SU-DHL-6 (cell line): Measurements from ENCODE around the gene CPT2.

Experiments used
- H2AFZ ChIP-seq: fragments of 200-600 bp; sonication (generic); 2 replicates; pipeline ENCODE4 v1.6.1; 2014; ENCODE audit warnings: low read depth, mild to moderate bottlenecking, moderate library complexity, mixed read lengths, antibody characterized with exemption, low read length; ENCODE audit not compliant: severe bottlenecking
- H3F3A ChIP-seq: fragments of 200-600 bp; shearing (Covaris generic); 2 replicates; pipeline ENCODE4 v1.6.0; 2016; ENCODE audit warnings: antibody characterized with exemption, mild to moderate bottlenecking; ENCODE audit not compliant: insufficient read depth
- H3K27ac ChIP-seq: fragments of 200-600 bp; sonication (generic); 2 replicates; pipeline ENCODE4 v1.5.1; 2016; ENCODE audit warnings: low read depth, mild to moderate bottlenecking, low read length, moderate library complexity, mixed read lengths
- H3K27me3 ChIP-seq: fragments of 200-600 bp; sonication (generic), shearing (Covaris generic); 2 replicates; pipeline ENCODE4 v1.6.0; 2014; ENCODE audit warnings: mild to moderate bottlenecking, low read length
- H3K36me3 ChIP-seq: fragments of 200-600 bp; sonication (generic); 2 replicates; pipeline ENCODE4 v1.6.1; 2014; ENCODE audit warnings: mild to moderate bottlenecking, low read length, mixed read lengths
- H3K4me2 ChIP-seq: fragments of 300-600, 200-600 bp; shearing (Covaris generic), sonication (generic); 2 replicates; pipeline ENCODE4 v1.6.0; 2014; ENCODE audit warnings: low read length, low read depth, mild to moderate bottlenecking; ENCODE audit not compliant: poor library complexity, severe bottlenecking
- H3K4me3 ChIP-seq: fragments of 200-600 bp; sonication (generic); 2 replicates; pipeline ENCODE4 v1.5.1; 2014; ENCODE audit warnings: antibody characterized with exemption, low read length, mild to moderate bottlenecking, mixed read lengths; ENCODE audit not compliant: insufficient read depth, poor library complexity, severe bottlenecking
- H3K79me2 ChIP-seq: fragments of 200-600 bp; sonication (generic); 2 replicates; pipeline ENCODE4 v1.6.1; 2014; ENCODE audit warnings: mild to moderate bottlenecking, low read length, moderate library complexity; ENCODE audit not compliant: insufficient read depth
- H3K9ac ChIP-seq: fragments of 200-600 bp; sonication (generic); 2 replicates; pipeline ENCODE4 v1.7.0; 2014; ENCODE audit warnings: mild to moderate bottlenecking, low read length
- H3K9me2 ChIP-seq: fragments of 200-600 bp; sonication (generic); replicated peaks from 2 replicates; pipeline ENCODE4 v1.6.1; 2014; ENCODE audit warnings: low read length; ENCODE audit not compliant: insufficient read depth
- H3K9me3 ChIP-seq: fragments of 200-600 bp; sonication (generic); 2 replicates; pipeline ENCODE4 v1.6.1; 2014; ENCODE audit warnings: low read length, mixed read lengths; ENCODE audit not compliant: insufficient read depth
- H4K20me1 ChIP-seq: fragments of 200-600 bp; sonication (generic); 2 replicates; pipeline ENCODE4 v1.6.1; 2014; ENCODE audit warnings: low read depth, mild to moderate bottlenecking, antibody characterized with exemption, low read length, moderate library complexity, mixed read lengths
- EZH2phosphoT487 ChIP-seq: fragments of 200-600 bp; sonication (generic), shearing (Covaris generic); conservative IDR thresholded peaks from 2 replicates; pipeline ENCODE4 v1.6.1; 2018; ENCODE audit warnings: mild to moderate bottlenecking, antibody characterized with exemption, low read length, moderate library complexity, mixed read lengths
- TF ChIP-seq, protein P1 (sequence below): fragments of 200-600 bp; sonication (generic); IDR thresholded peaks from one replicate; pipeline ENCODE4 v1.5.1; 2017; ENCODE audit warnings: antibody characterized with exemption, mild to moderate bottlenecking, low read length, moderate library complexity; ENCODE audit not compliant: insufficient read depth, poor library complexity, severe bottlenecking

The CPT2 gene

GRCh38 chr1:53155945-53156344 lies 40.7 kb upstream of the CPT2 start:
- Histone ChIP-seq H3K9ac (no peak overlapping the region), H3K9me2 (no peaks in the 10 kb centered on the region), H3F3A (no peaks in the 10 kb centered on the region), H3K27me3 (no peaks in the 10 kb centered on the region), H4K20me1 (no peaks in the 10 kb centered on the region), H3K4me2 (no peak overlapping the region), H3K36me3 (no peaks in the 10 kb centered on the region), H3K9me3 (no peaks in the 10 kb centered on the region), H3K4me3 (no peak overlapping the region), H3K27ac (no peak overlapping the region), H2AFZ (no peak overlapping the region), H3K79me2 (no peaks in the 10 kb centered on the region)
- TF ChIP-seq, protein P1, sequence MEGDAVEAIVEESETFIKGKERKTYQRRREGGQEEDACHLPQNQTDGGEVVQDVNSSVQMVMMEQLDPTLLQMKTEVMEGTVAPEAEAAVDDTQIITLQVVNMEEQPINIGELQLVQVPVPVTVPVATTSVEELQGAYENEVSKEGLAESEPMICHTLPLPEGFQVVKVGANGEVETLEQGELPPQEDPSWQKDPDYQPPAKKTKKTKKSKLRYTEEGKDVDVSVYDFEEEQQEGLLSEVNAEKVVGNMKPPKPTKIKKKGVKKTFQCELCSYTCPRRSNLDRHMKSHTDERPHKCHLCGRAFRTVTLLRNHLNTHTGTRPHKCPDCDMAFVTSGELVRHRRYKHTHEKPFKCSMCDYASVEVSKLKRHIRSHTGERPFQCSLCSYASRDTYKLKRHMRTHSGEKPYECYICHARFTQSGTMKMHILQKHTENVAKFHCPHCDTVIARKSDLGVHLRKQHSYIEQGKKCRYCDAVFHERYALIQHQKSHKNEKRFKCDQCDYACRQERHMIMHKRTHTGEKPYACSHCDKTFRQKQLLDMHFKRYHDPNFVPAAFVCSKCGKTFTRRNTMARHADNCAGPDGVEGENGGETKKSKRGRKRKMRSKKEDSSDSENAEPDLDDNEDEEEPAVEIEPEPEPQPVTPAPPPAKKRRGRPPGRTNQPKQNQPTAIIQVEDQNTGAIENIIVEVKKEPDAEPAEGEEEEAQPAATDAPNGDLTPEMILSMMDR = no peak
- TF ChIP-seq EZH2phosphoT487 = no peak

- Histone ChIP-seq H3K4me2 (no peak overlapping the region), H3K27ac (no peak overlapping the region), H2AFZ (no peak overlapping the region), H3K27me3 (no peaks in the 10 kb centered on the region), H4K20me1 (no peaks in the 10 kb centered on the region), H3K36me3 (no peaks in the 10 kb centered on the region), H3K9me2 (no peaks in the 10 kb centered on the region), H3K9ac (no peak overlapping the region), H3F3A (no peaks in the 10 kb centered on the region), H3K79me2 (no peaks in the 10 kb centered on the region), H3K4me3 (no peak overlapping the region), H3K9me3 (no peaks in the 10 kb centered on the region)
- TF ChIP-seq, protein P1 = no peak
- no peak for TF ChIP-seq EZH2phosphoT487
These were observed 39.8 kb upstream of the CPT2 start for GRCh38 chr1:53156783-53157182.

DNA sequence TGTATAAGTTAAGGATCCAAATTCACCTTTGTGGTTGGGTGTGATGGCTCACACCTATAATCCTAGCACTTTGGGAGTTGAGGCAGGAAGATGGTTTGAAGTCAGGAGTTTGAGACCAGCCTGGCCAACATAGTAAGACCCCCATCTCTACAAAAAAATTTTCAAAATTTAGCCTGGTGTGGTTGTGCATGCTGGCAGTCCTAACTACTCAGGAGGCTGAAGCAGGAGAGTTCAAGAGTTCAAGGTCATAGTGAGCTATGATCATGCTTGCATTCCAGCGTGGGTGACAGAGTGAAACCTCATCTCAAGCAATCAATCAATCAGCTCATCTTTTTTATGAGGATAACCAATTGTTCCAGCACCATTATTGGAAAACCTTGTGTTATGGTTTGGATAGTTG lies 37.7 kb upstream of the CPT2 start:
- Histone ChIP-seq H2AFZ (no peak overlapping the region), H4K20me1 (no peaks in the 10 kb centered on the region), H3K9me3 (no peaks in the 10 kb centered on the region), H3K36me3 (no peaks in the 10 kb centered on the region), H3K4me2 (no peak overlapping the region), H3K9me2 (no peaks in the 10 kb centered on the region), H3K4me3 (no peak overlapping the region), H3K79me2 (no peaks in the 10 kb centered on the region), H3F3A (no peaks in the 10 kb centered on the region), H3K27me3 (no peaks in the 10 kb centered on the region), H3K9ac (no peak overlapping the region), H3K27ac (no peak overlapping the region)
- TF ChIP-seq EZH2phosphoT487 = no peak
- TF ChIP-seq, protein P1 = no peak
